Right renal cortex interstitium (tissue), 3 donors: ENCODE data around the gene ZKSCAN4. TPM values are rescaled to one million over a fixed set of nuclear protein-coding genes. Genes with fewer than 3 reads are reported as not detected.

Experiments used
- DNase-seq, 3 donors: peaks; one replicate each; pipeline ENCODE4 v3.0.0-alpha.2; 2013; ENCODE audit warnings: low read depth in 3 of 3, low spot score in 2 of 3
- polyA plus RNA-seq, 3 donors: library from polyadenylated mRNA; unstranded; fragments of 120-200 nt; gene quantifications; one replicate each; pipeline ENCODE4 v1.2.1, GENCODE V29; 2013; ENCODE audit not compliant: insufficient read length in 3 of 3

The ZKSCAN4 gene
- 10 to 100 TPM; 11.9 to 12.9 (median 12.2) TPM for polyA plus RNA-seq

DNA sequence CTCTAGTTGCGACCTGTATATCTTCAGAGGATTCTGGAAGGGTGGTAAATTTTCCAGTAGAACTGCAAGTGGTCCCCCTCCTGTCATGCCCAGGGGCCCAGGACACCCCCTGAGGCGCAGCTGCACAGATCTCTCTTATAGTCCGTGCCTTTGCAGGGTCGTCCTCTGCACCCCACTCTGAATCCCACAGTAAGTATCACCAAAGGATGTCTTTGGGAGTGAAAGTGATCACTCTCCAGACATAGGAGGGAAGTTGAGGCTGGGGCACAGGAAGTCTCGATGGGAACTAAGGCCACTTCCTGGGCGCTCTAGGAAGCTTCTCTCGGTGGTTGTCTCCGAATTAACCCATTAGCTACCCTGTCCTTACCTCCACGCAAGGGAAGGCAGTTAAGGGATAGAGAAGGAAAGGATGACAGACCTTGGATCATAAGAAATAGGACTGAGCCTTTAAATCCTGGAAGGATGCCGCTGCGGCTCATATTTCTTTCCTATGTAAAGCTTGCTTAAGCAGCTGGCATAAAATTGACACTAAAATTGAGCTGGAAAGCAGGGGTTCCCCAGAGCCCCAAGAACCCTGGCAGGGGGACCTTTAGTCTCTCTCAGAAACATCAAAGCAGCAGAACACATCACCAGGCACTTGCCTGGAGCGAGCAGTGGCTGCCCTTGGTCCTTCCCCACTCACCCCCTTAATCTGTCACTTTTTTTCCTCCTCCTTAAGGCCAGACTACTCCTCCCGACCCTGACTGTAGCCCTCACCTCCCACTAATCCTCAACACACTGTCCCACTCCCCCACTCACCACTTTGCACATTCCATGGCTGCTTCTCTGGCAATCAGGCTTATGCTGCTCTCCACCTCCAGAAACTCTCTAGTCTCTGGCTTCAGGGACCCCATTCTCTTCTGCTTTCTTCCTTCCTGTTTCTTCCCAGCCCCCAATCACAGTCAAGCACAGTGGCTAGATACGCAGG lies at the start of gene ZKSCAN4:
Gene ZKSCAN4 (minus strand): TSS at position 261 of the 967 bp plus-strand sequence. CDS start 289 bp downstream, outside the sequence.
- peak; percentile 85 to 86 (median 85) for DNase-seq

DNA sequence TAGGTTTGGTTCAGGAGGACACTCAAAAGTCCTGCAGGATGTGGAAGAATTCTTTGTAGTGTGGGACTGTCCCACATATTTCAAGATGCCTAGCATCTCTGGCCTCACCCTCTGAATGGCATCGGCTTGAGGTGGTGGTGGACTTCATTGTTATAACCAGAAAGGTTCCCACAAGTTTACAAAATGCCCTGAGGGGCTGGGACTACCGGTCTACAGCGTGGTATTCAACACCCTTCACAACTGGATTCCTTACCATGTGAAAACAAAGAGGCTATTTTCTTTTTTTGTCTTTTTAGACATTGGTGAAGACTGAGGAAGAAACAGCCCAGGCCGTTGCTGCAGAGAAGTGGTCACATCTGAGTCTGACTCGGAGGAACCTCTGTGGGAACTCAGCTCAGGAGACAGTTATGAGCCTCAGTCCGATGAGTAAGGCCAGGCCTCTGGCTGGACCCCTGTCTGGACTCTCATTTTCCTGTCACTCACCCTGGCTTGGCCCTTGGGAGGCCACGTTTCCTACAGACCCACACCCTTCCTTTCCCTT lies 44.5 kb upstream of the ZKSCAN4 start:
- DNase-seq = no peak

- no peak for DNase-seq
Observed at GRCh38 chr6:28295326-28295725, 43.3 kb upstream of the ZKSCAN4 start.

GRCh38 chr6:28291573-28291972 lies 39.5 kb upstream of the ZKSCAN4 start:
- no peak for DNase-seq

GRCh38 chr6:28282926-28283325 lies 30.9 kb upstream of the ZKSCAN4 start:
- DNase-seq = no peak

DNA sequence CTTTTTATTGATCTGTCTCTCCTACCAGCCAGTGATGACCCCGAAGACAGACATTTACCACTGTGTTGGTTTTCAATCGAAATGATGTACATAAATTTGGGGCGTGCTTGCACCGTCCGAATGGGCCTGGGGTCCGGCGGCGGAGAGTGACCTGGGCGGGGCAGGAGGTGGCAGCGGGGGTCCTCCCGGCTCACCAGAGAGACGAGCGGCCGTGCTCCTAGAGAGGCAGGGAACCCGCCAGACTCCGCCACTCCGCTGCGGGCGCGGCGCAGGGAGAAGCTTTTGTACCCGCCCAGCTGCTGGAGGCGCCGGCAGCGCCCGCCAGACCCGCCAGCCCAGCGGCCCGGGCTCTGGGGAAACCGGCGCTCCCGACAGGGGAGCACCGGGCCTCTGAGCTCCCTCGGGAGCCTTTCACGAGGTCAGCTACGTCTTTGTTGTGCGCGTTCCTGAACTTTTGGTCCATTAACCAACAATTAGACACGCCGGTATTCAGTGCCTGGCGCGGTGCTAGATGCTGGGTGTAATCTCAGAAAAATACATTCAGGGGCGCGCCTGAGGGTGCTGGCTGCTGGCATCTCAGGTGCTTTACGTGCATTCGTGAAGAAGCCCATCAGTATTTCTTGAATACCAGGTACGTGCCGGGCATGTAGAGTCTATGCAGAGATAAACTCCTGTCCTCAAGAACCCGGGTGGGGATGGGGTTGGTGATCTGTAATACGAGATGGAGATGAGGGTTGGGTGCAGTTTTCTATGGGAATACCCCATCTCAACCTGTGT lies 29.4 kb upstream of the ZKSCAN4 start, which contains the start of gene PGBD1:
Gene PGBD1 (plus strand): TSS at position 285 of the 777 bp plus-strand sequence. CDS start 2,242 bp downstream, outside the sequence.
- DNase-seq = peak in 1 of 3 donors; percentile 37

GRCh38 chr6:28280595-28281287 lies 28.7 kb upstream of the ZKSCAN4 start:
- no peak for DNase-seq

- no peak for DNase-seq
Observed at GRCh38 chr6:28277746-28278145, 25.7 kb upstream of the ZKSCAN4 start.

GRCh38 chr6:28274888-28275287 lies 22.8 kb upstream of the ZKSCAN4 start:
- DNase-seq = no peak

GRCh38 chr6:28269492-28269891 lies 17.4 kb upstream of the ZKSCAN4 start:
- no peak for DNase-seq

DNA sequence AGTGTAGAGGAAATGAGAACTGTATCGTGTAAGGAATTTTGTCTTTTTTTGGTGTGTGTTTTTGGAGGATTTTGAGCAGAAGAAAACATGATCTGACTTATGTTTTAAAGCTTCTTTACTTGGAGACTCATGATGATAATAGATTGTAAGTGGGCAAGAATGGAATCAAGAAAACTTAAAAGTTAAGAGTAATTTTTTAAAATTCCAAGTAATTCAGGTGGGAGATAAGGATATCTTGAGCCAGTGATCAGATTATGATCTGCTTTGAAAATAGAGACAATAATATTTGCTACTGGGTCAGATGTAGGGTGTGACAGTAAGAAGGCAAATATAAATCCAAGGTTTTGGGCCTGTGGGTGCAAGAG lies 15.6 kb upstream of the ZKSCAN4 start:
- no peak for DNase-seq

DNA sequence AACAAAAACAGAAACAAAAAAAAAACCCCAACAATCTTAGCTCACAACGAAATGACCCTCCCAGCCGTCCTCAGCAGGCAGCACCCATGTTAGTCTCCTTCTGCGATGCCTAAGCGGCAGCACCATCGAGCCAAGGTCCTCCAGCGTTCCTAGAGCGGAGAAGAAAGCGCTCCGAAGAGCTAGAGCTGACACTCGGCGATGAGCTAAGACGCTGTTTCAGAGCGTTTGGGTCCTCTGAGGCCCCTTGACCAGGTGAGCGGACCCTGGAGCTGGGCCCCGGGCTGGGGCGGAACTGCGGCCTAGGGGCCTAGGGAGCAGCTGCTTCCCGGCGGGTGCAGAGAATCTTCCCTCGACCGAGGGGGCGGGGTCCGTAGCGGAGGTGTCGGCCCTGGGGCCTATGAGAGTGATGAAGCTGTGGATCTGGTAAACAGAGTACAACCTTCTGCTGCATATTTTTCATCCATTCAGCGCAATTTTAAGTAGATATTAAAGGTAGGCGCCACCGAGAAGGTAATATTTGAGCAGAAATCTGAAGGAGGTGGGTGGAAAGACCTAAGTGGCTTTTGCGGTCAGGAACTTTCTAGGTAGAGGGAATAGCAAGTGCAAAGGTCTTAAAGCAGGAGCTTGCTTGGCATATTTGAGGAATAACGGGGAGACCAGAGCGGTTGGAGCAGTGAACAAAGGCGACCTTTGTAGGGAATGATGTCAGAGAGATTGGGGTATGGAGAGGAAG lies 15.1 kb upstream of the ZKSCAN4 start, which contains the start of gene ZSCAN26:
Gene ZSCAN26 (plus strand): TSS at position 182 of the 733 bp plus-strand sequence. CDS start 4,777 bp downstream, outside the sequence.
- peak; percentile 86 to 88 (median 87) for DNase-seq

- DNase-seq = no peak
Observed at GRCh38 chr6:28266563-28266961, 14.5 kb upstream of the ZKSCAN4 start.

DNA sequence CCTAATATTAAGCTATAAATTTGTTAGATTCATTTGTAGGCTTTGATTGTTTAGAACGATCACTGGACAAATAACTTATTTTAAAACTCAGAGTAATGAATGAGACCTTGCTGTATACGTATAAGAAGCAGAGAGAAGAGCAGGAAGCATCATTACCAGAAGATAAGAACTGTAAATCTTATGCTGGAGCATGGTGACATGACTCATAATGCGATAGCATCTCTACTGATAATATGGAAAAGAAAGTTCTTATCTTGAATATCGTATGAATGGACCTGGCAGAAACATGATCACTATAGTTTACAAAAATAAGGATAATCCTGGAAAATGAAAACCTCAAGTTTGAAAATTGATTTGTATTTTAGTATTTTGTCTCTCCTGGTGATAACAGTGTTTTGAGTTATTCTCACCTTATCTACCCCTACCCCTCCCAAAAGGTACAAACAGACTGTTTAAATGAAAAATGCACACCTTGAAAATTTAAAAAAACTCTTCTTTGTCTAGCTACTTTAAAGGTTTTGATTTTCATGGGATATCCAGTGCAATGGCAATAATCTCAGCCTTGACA lies 12.8 kb upstream of the ZKSCAN4 start:
- DNase-seq = no peak

DNA sequence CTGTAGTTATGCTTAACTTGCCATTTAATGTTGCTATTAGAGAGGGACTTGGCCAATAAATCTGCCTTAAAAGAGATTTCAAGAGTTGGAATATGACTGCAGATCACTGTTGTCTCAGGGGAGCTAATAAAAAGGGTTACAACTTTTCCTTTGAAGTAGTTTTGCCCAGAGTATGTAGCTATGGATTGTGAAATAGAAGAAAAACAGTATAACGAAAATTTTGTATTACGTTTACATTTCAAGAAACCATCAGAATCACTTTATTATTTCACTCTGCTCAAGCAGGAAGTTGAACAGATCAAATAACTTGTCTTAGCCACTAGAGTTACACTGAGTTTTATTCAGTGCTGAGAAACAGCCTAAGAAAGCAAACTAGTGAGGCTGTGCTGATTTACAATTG lies 11.9 kb upstream of the ZKSCAN4 start:
- DNase-seq = no peak

DNA sequence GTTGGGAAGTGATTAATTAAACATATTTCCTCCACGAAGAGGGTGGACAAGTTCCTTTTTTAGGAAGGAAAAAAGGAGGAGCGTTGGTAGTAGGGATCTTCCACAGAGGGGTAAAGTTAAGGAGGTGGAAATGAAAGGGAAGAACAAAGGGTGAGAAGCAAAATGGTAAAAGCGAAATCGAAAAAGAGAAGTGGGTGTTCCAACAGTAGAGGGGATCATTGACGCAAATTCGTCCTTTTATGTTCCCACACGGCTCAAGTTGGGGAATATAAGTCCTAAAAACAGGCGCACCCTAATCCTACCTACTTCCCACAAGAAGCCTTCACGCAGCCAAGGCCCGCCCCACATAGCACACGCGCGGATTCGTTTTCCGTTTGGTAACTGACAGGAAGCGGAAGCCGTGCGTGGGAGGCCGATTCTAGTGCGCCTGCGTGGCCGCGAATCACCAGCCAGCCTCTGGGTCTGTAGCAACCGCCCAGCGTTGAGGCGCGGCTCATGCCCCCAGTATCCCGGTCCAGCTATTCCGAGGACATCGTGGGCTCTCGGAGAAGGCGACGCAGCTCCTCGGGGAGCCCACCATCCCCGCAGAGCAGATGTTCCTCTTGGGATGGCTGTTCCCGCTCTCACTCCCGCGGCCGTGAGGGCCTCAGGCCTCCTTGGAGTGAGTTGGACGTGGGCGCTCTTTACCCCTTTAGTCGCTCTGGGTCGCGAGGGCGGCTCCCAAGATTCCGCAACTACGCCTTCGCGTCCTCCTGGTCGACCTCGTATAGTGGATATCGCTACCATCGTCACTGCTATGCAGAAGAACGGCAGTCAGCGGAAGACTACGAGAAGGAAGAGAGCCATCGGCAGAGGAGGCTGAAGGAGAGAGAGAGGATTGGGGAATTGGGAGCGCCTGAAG lies 7.1 kb upstream of the ZKSCAN4 start, which contains the start of gene NKAPL:
Gene NKAPL (plus strand): TSS at position 421 of the 901 bp plus-strand sequence. CDS start 75 bp downstream, at position 496.
- no peak for DNase-seq

GRCh38 chr6:28257042-28257441 lies 5.0 kb upstream of the ZKSCAN4 start:
- no peak for DNase-seq

DNA sequence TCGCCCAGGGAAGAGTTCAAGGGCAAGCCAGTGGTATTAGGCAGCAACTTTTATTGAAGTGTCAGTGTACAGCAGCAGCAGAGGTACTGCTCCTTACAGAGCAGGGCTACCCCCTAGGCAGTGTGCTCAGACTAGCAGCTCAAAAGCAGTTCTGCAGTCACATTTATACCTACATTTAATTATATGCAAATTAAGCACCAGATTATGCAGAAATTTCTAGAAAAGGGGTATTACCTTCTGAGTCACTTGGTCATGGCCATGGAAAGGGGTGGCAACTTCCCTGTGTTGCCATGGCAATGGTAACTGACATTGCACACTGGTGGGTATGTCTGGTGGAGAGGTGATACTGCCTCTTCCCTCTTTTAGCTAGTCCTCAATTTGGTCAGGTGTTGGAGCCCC lies 2.1 kb upstream of the ZKSCAN4 start:
- DNase-seq = no peak
